Liver (tissue), 3 donors: ENCODE data around the gene UTS2R.

Experiments
- ATF3 ChIP-seq: IDR thresholded peaks from 2 replicates; pipeline ENCODE4 v1.6.1; 2016; ENCODE audit warnings: antibody characterized with exemption
- CTCF ChIP-seq: fragments of 150-350 bp; IDR thresholded peaks from 2 replicates; pipeline ENCODE4 v1.5.1; 2017; ENCODE audit warnings: improper control_type of control experiment, low read depth, low read length; ENCODE audit not compliant: missing input control
- FOXA1 ChIP-seq: IDR thresholded peaks from 2 replicates; pipeline ENCODE4 v1.6.1; 2016; ENCODE audit warnings: antibody characterized with exemption
- GABPA ChIP-seq, 2 donors: IDR thresholded peaks in 1 of 2; conservative IDR thresholded peaks in 1 of 2; 2 replicates each; pipeline ENCODE4 v1.6.1; 2016; ENCODE audit warnings: antibody characterized with exemption in 2 of 2, mild to moderate bottlenecking in 1 of 2, moderate library complexity in 1 of 2
- JUND ChIP-seq, 2 donors: IDR thresholded peaks; 2 replicates each; pipeline ENCODE4 v1.6.1; 2016; ENCODE audit warnings: antibody characterized with exemption in 2 of 2
- MAX ChIP-seq: IDR thresholded peaks from 2 replicates; pipeline ENCODE4 v1.6.1; 2016; ENCODE audit warnings: antibody characterized with exemption
- NR2F2 ChIP-seq: IDR thresholded peaks from 2 replicates; pipeline ENCODE4 v1.6.1; 2016; ENCODE audit warnings: antibody characterized with exemption
- RAD21 ChIP-seq, 2 donors: IDR thresholded peaks; 2 replicates each; pipeline ENCODE4 v1.6.1; 2016; ENCODE audit warnings: antibody characterized with exemption in 2 of 2, mild to moderate bottlenecking in 2 of 2
- REST ChIP-seq: IDR thresholded peaks from 2 replicates; pipeline ENCODE4 v1.6.1; 2016; ENCODE audit warnings: antibody characterized with exemption, mild to moderate bottlenecking
- RXRA ChIP-seq, 2 donors: IDR thresholded peaks; 2 replicates each; pipeline ENCODE4 v1.6.1; 2017 to 2018; ENCODE audit warnings: antibody characterized with exemption in 2 of 2, mild to moderate bottlenecking in 1 of 2
- SP1 ChIP-seq: IDR thresholded peaks from 2 replicates; pipeline ENCODE4 v1.6.1; 2018; ENCODE audit warnings: antibody characterized with exemption, mild to moderate bottlenecking
- TAF1 ChIP-seq: conservative IDR thresholded peaks from 2 replicates; pipeline ENCODE4 v1.6.1; 2016; ENCODE audit warnings: antibody characterized with exemption, mild to moderate bottlenecking
- YY1 ChIP-seq: IDR thresholded peaks from 2 replicates; pipeline ENCODE4 v1.6.1; 2016; ENCODE audit warnings: antibody characterized with exemption, mild to moderate bottlenecking
- ZBTB33 ChIP-seq: IDR thresholded peaks from 2 replicates; pipeline ENCODE4 v1.6.1; 2016; ENCODE audit warnings: antibody characterized with exemption
- donor health status: healthy.
- donor health status: healthy.

- TF ChIP-seq CTCF = no peak
- no peak for TF ChIP-seq GABPA (IDR thresholded peaks at IDR 0.05 in 1 of 2, conservative IDR thresholded peaks at IDR 0.05 in 1 of 2)
- TF ChIP-seq MAX = peak; percentile 78
- peak in 1 of 2 donors; percentile 66 for TF ChIP-seq JUND (IDR thresholded peaks at IDR 0.05)
- TF ChIP-seq RAD21 (IDR thresholded peaks at IDR 0.05) = no peak
- TF ChIP-seq ATF3 = no peak
- TF ChIP-seq SP1 = peak; percentile 83
- TF ChIP-seq YY1 = peak; percentile 52
- TF ChIP-seq FOXA1 = no peak
- peak; percentile 63 for TF ChIP-seq REST
- peak; percentile 83 for TF ChIP-seq ZBTB33
- no peak for TF ChIP-seq TAF1
- TF ChIP-seq RXRA (IDR thresholded peaks at IDR 0.05) = peak; percentile 78 to 94
- TF ChIP-seq NR2F2 = peak; percentile 72
Observed at GRCh38 chr17:82334622-82335394, 36.8 kb upstream of the UTS2R start.
